GM19467 (cell line): ENCODE results near the gene HSD3B2.
"Not testable (repeated sequence)": the region's sequence is repeated elsewhere in the genome, so short reads cannot be mapped to it uniquely, and the experiment has no call there.

Source experiments
- ATAC-seq: cut with Tn5 transposase; IDR thresholded peaks from one replicate; pipeline ENCODE4 v1.9.1; 2021; ENCODE audit warnings: mild to moderate bottlenecking, moderate library complexity; ENCODE audit not compliant: unreplicated experiment

Gene HSD3B2

GRCh38 chr1:119414950-119415349, at the start of gene HSD3B2:
Gene HSD3B2 (plus strand): TSS chr1:119415150. CDS start chr1:119415420, 270 bp downstream.
- ATAC-seq = no peak

DNA sequence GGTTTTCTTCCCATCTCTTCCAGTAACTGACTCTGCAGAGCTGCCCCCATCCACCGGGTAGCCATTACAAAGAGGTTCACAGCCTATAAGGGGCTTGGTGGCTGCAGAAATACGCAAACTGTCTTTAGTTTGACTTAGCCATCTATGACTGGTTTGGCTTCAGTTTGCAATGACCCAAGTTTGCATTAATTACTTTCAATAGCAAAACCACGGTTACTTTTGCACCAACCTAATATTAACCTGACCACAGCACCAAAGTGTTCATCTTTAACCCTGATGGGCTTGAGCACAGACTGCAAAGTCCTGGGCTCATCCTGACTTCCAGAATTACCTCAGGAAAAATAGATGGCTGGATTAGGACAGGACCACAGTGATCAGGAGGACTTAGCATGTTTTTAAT, 48.5 kb upstream of the HSD3B2 start:
- ATAC-seq = peak; percentile 69

DNA sequence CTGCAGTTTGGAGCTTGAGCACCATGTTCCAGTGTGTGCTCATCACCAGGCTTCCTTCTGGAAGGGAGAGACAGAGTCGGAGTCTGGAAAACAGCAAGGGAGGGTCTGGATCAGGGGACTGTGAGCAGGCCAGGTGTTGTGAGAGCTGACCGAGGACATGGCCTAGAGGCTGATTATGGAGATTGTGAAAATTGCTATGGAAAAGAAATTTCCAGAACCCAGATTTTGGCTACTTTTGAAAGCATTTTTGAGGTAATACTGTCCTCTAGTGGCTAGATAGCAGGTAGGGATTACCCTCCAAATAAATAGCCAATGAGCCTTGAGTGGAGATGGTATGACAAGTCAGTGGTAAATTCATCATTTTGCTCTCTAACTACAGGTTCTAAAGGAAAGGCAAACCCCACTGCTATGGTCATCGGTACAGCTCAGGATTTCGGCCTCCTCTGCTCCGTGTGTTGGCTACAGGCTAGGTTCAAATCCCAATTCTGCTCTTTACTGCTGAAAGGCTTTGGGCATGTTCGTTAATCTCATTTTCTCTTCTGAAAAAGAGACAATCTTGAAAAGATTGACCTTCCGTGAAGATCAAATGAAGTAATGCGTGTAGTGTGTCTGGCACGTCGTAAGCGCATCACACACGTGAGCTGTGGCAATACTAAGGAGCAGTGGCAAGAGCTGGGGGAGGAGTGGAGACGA, 47.4 kb upstream of the HSD3B2 start:
- ATAC-seq = no peak

DNA sequence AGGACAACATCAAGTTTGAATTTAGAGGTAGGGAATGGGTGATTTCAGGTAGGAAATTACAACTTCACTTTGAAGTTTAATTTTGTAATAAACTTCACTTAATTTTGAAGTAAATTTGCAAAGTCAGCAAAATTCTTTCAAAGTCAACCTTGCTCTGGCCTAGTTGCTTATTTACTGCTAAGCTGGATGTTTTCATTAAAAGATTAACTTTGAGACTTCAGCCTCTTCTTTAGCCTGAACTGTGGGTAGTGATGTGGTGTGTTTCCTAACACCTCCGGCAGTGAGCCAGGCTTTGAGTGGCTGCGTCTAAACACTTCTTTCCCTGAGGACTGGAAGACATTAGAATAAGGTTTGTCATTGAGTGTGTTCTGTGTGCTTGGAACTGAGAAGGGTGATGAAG, 46.4 kb upstream of the HSD3B2 start, which contains the start of gene HAO2:
Gene HAO2 (plus strand): TSS at position 232 of the 400 bp plus-strand sequence. CDS start 12,301 bp downstream, outside the sequence.
- ATAC-seq = no peak

- no peak for ATAC-seq
Observed at GRCh38 chr1:119370748-119371147, 44.2 kb upstream of the HSD3B2 start.

GRCh38 chr1:119371815-119372214, 43.1 kb upstream of the HSD3B2 start:
- no peak for ATAC-seq

- no peak for ATAC-seq
Observed at GRCh38 chr1:119372503-119373086, 42.4 kb upstream of the HSD3B2 start.

GRCh38 chr1:119373465-119373864, 41.5 kb upstream of the HSD3B2 start:
- no peak for ATAC-seq

DNA sequence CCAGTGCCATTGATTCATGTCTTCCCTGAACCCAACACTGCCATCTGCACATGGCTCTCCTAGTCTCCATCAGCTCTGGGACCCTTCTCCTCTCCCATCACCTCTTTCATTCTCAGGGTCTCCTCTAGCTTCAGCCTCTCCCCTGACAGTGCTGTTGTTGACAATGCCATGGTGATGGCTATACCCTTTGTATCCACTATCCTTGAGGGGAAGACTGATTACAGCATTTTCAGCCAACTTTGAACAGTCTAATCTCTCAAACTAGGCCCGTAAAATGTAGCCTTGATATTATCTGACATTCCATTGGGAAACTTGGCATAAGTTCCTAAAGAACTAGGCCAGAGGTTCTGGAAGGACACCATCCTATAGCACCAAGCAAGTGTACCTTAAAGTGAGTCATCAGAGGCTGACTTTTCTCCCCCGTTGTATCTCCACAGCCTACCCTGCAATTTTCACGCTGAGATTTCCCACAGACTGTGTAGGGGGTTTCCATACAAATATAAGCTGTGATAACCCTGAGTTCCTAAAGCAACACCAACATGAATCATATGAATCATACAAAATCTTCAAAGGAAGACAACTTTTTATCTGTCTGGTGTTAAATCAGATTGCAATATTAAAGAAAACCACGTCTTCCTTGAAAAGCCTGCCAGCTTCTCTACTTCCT, 40.6 kb upstream of the HSD3B2 start:
- no peak for ATAC-seq

GRCh38 chr1:119375366-119375765, 39.6 kb upstream of the HSD3B2 start:
- no peak for ATAC-seq

- no peak for ATAC-seq
Observed at GRCh38 chr1:119376594-119376993, 38.4 kb upstream of the HSD3B2 start.

DNA sequence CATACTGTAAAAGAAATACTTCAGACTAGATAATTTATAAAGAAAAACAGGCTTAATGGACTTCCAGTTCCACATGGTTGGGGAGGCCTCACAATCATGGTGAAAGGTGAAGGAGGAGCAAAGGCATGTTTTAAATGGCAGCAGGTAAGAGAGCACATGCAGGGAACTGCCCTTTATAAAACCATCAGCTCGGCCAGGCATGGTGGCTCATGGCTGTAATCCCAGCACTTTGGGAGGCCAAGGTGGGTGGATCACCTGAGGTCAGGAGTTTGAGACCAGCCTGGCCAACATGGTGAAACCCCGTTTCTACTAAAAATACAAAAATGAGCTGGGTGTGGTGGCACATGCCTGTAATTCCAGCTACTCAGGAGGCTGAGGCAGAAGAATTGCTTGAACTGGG, 37.4 kb upstream of the HSD3B2 start:
- not testable (repeated sequence) for ATAC-seq

DNA sequence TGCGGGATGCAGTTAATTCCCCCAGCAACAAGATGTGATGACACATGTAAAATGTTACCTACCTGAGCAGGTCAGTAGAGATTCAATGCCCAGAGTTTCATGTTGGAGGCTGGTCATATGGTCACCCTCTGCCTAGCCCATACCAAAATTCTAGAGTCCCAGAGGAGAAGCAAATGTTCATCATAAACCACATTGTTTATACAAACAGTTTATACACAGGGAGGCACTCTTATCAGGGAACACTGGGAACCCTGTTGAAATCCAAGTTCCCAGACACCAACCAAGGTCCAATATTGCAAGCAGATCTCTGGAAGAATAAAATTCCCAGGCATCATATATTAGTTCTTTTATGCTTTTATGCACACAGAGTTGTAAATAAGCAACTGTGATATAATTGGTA, 35.8 kb upstream of the HSD3B2 start:
- no peak for ATAC-seq

- ATAC-seq = no peak
Observed at GRCh38 chr1:119380304-119380703, 34.6 kb upstream of the HSD3B2 start.

- ATAC-seq = no peak
Observed at GRCh38 chr1:119380983-119381662, 33.8 kb upstream of the HSD3B2 start.

DNA sequence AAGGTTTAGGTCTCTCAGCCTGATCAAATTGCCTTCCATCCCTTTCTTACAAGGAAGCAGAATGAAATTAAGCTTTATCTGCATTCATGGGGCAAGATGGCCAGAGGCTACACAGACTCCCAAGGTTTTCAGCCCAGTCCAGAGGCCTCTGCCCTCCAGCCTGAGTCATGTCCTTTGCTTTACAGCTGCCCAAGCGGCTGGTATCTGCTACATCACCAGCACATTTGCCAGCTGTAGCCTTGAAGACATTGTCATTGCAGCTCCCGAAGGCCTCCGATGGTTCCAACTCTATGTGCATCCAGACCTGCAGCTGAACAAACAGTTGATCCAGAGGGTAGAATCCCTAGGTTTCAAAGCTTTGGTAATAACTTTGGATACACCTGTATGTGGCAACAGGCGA, 30.4 kb upstream of the HSD3B2 start:
- no peak for ATAC-seq

GRCh38 chr1:119385650-119386049, 29.3 kb upstream of the HSD3B2 start:
- no peak for ATAC-seq

- ATAC-seq = no peak
Observed at GRCh38 chr1:119387858-119388257, 27.1 kb upstream of the HSD3B2 start.

GRCh38 chr1:119388450-119388849, 26.5 kb upstream of the HSD3B2 start:
- ATAC-seq = no peak

DNA sequence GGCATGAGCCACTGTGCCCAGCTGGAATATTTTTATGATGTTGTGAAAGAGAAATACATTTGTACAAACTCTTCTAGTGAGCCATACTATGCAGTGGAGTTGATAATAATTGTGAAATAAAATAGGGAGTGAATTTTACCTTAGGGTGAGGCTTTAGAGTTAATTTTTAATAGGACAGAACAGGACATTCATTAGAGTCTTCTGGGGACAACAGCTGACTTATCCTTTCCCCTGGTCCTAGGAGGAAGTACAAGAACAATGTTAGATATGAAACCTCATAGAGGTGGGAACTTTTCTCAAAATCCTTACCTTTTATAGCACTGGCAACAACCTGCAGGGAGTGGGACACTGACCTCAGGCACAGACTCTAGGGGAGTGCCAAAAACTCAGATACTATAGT, 24.4 kb upstream of the HSD3B2 start:
- no peak for ATAC-seq

GRCh38 chr1:119391749-119392148, 23.2 kb upstream of the HSD3B2 start:
- ATAC-seq = no peak

DNA sequence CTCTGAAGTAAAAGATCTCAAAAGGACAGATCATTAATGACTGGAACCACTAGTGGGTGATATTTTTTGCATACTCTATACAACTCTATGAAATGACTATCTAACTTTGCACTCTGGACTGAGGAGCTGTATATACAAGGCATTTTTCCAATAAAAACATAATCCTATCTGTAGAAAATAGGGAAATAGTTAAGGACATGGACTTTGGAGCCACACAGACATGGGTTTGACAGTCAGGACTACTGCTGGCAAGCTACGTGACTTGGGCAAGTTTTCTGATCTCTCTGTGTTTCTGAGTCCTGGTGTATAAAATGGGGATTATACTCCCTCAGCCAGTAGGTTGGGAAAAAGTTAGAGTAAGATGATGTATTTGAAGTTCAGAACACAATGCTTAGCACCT, 20.9 kb upstream of the HSD3B2 start:
- no peak for ATAC-seq
